Fibroblast of the aortic adventitia (primary cell): ENCODE data around the gene SPAAR. TPM values are rescaled to one million over a fixed set of nuclear protein-coding genes. Genes with fewer than 3 reads are reported as not detected.

Experiments used
- DNase-seq: peaks from one replicate; pipeline ENCODE4 v3.0.0-alpha.2; 2010; ENCODE audit warnings: low read depth
- H3K4me3 ChIP-seq: 2 replicates; pipeline ENCODE4 v1.5.1; 2011; ENCODE audit warnings: low read depth, mild to moderate bottlenecking, control low read depth, low read length, moderate library complexity
- CTCF ChIP-seq: IDR thresholded peaks from 2 replicates; pipeline ENCODE4 v1.5.1; 2011; ENCODE audit warnings: mild to moderate bottlenecking, low read length, control low read depth, inconsistent platforms; ENCODE audit not compliant: insufficient read depth
- total RNA-seq: library from RNA; depleted of rRNA; stranded (reverse); fragments of >200 nt; gene quantifications from 2 replicates; pipeline ENCODE4 v1.2.3, GENCODE V29; 2012; ENCODE audit warnings: low replicate concordance

Gene SPAAR
- not detected in 2 replicates for total RNA-seq

- no peak for TF ChIP-seq CTCF
- DNase-seq, result no peak
- no peak within 1 kb of the TSS for H3K4me3 ChIP-seq
Observed at GRCh38 chr9:35909274-35909673, at the start of gene SPAAR. TSS of gene SPAAR (plus strand) at chr9:35909490. CDS start at chr9:35910464, 974 bp downstream.

DNA sequence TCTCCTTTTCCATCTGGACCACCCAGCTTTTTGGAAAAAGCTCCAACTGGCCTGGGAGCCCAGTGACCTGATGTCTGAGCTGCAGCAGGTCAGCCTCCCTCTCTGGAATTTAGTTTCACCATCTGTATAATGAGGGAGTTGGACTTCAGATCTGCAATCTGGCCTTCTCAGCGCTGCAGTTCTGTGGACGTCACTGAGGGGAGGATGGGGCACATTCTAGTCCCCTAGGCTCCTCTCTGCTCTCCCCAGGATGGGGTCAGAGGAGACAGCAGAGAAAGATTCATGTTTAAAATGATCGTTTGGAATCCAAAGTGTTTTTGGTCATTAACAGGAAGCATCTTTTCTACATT lies 49.3 kb upstream of the SPAAR start:
- DNase-seq, result no peak

GRCh38 chr9:35861161-35861897 lies 48.0 kb upstream of the SPAAR start:
- no peak overlapping the region for H3K4me3 ChIP-seq
- no peak for TF ChIP-seq CTCF
- no peak for DNase-seq

More for the DNA sequence above, 49.3 kb upstream of the SPAAR start:
- no peak for TF ChIP-seq CTCF
- no peak overlapping the region for H3K4me3 ChIP-seq

DNA sequence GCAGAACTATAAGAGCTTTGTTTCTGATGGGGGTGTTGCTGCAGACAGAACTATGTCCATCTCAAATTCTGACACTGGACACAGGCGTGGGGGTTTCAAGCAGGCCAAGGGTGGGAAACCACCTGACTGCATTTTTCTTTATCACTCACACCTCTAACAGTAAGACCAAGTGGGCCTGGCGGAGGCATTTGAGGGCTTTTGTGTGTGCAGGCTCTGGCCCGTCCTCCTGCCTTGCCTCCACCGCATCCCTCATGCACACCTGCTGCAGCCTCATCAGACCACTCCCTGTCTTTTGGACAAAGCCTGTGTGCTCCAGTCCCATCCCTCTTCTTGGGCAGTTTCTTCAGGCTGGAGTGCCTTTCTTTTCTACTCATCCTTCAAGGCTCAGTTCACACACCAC lies 47.0 kb upstream of the SPAAR start:
- no peak overlapping the region for H3K4me3 ChIP-seq
- DNase-seq, result no peak
- no peak for TF ChIP-seq CTCF

GRCh38 chr9:35863583-35863982 lies 45.7 kb upstream of the SPAAR start:
- no peak for TF ChIP-seq CTCF
- no peak overlapping the region for H3K4me3 ChIP-seq
- DNase-seq, result no peak

GRCh38 chr9:35864695-35865255 lies 44.5 kb upstream of the SPAAR start:
- DNase-seq, result no peak
- no peak for TF ChIP-seq CTCF
- H3K4me3 ChIP-seq, result no peak overlapping the region

DNA sequence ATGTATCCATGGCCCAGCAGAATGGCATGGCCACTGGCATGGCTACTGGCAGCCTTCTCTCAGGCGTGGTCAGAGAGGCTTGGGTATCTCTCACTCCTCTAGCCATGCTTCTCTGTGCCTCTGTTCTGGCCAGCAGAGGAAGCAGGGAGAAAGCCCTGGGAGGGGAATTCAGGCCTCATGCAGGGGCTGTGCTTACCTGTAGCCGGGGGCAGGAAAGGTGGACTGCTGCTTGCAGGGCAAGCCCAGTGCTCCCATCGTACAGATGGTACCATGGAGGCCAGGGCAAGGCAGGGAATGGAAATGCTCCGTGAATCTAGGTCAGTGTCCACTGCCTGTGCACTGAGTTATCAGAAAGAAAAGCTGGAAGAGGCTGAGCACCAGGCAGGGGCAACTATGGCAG lies 41.8 kb upstream of the SPAAR start:
- TF ChIP-seq CTCF, result no peak
- H3K4me3 ChIP-seq, result no peak overlapping the region
- DNase-seq, result no peak
